Nephron progenitor cell (in vitro differentiated cells): ENCODE results near the gene ELMO3.

Experiments used
- DNase-seq: peaks from one replicate; pipeline ENCODE4 v3.0.0; 2021
- H3K27ac Mint-ChIP-seq: 2 replicates; pipeline ENCODE4 v1.8.0; 2021; ENCODE audit warnings: mild to moderate bottlenecking, moderate library complexity, mixed read lengths
- H3K27me3 Mint-ChIP-seq: 2 replicates; pipeline ENCODE4 v1.8.0; 2021; ENCODE audit warnings: mild to moderate bottlenecking, low read depth, mixed read lengths; ENCODE audit not compliant: poor library complexity
- H3K36me3 Mint-ChIP-seq: 2 replicates; pipeline ENCODE4 v1.8.0; 2021; ENCODE audit warnings: low read depth, mixed read lengths
- H3K4me1 Mint-ChIP-seq: 2 replicates; pipeline ENCODE4 v1.8.0; 2021; ENCODE audit warnings: mixed read lengths
- H3K4me3 Mint-ChIP-seq: 2 replicates; pipeline ENCODE4 v1.8.0; 2021; ENCODE audit warnings: mild to moderate bottlenecking, moderate library complexity, mixed read lengths
- H3K9me3 Mint-ChIP-seq: 2 replicates; pipeline ENCODE4 v1.8.0; 2021; ENCODE audit warnings: mild to moderate bottlenecking, moderate library complexity, mixed read lengths
- TF ChIP-seq, protein P1 (sequence below): fragments of 200-600 bp; sonication (generic); IDR thresholded peaks from 2 replicates; pipeline ENCODE4 v1.5.0; 2021; ENCODE audit warnings: antibody characterized with exemption

The ELMO3 gene

DNA sequence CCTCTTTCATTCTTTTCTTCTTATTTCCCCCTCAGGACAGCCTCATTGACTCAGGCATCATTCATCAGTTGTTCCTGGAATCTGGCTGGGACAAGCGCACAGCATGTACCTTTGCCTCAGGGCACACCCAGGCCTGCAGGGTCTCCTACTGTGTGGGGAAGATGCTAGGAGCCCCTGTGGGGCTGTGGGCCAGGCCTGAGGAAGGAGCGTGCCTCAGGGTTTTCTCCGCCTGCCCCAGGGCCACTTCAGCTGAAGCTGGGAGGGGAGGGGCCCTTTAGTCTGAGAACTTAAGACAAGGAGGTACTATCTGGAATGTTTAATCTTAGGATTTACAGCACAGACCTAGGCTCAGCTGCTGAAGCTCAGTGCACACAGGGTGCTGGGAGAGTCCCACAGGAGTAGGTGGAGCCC, 7.9 kb downstream of the ELMO3 start:
- peaks cover 4% of the 10 kb centered on the region for H3K27me3 Mint-ChIP-seq
- TF ChIP-seq, protein P1, sequence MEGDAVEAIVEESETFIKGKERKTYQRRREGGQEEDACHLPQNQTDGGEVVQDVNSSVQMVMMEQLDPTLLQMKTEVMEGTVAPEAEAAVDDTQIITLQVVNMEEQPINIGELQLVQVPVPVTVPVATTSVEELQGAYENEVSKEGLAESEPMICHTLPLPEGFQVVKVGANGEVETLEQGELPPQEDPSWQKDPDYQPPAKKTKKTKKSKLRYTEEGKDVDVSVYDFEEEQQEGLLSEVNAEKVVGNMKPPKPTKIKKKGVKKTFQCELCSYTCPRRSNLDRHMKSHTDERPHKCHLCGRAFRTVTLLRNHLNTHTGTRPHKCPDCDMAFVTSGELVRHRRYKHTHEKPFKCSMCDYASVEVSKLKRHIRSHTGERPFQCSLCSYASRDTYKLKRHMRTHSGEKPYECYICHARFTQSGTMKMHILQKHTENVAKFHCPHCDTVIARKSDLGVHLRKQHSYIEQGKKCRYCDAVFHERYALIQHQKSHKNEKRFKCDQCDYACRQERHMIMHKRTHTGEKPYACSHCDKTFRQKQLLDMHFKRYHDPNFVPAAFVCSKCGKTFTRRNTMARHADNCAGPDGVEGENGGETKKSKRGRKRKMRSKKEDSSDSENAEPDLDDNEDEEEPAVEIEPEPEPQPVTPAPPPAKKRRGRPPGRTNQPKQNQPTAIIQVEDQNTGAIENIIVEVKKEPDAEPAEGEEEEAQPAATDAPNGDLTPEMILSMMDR: no peak
- H3K9me3 Mint-ChIP-seq: no peaks in the 10 kb centered on the region
- peak overlapping the region; percentile 68 for H3K27ac Mint-ChIP-seq
- no peaks in the 10 kb centered on the region for H3K4me1 Mint-ChIP-seq
- DNase-seq: no peak
- no peak overlapping the region for H3K4me3 Mint-ChIP-seq
- H3K36me3 Mint-ChIP-seq: no peaks in the 10 kb centered on the region

DNA sequence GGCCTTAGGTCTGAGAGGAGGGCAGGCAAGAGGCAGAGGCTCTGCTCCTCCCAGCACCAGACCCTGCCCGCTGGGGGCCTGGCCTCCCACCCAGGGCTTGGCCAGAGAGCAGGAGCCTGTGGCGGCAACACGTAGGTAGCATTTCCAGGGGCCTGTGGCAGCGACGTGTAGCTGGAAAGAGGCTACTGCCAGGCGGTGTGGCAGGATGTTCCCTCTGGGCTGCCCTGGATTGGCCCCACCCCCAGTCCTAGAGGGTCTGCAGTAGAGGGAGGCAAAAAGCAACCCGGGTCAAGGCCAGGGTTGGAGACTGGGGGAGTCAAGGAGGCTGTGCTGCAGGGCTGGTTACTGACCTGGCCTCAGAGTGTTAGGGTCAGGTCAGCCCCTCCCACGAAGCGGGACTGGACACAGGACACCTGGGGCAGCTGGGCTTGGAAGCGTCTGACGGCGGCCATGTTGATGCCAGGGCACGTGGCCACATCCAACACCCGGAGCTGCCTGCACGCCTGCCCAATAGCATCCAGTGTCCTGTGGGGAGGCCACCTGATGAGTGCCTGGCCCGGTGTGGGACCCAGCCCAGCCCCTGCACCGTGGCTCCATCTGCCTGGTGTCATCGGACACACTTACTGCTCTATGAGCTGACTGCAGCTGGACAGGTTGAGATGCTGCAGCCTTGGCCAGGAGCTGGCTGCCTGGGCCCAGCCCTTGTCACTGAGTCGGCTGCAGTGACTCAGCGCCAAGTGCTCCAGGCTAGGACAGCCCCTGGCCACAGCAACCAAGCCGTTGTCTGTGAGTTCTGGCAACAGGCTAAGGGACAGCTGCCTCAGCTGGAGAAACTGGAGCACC, 8.5 kb downstream of the ELMO3 start:
- H3K4me1 Mint-ChIP-seq: no peaks in the 10 kb centered on the region
- no peak overlapping the region for H3K4me3 Mint-ChIP-seq
- H3K9me3 Mint-ChIP-seq: no peaks in the 10 kb centered on the region
- H3K36me3 Mint-ChIP-seq: no peaks in the 10 kb centered on the region
- H3K27me3 Mint-ChIP-seq: peaks cover 6% of the 10 kb centered on the region
- TF ChIP-seq, protein P1: no peak
- no peak overlapping the region for H3K27ac Mint-ChIP-seq
- DNase-seq: no peak

DNA sequence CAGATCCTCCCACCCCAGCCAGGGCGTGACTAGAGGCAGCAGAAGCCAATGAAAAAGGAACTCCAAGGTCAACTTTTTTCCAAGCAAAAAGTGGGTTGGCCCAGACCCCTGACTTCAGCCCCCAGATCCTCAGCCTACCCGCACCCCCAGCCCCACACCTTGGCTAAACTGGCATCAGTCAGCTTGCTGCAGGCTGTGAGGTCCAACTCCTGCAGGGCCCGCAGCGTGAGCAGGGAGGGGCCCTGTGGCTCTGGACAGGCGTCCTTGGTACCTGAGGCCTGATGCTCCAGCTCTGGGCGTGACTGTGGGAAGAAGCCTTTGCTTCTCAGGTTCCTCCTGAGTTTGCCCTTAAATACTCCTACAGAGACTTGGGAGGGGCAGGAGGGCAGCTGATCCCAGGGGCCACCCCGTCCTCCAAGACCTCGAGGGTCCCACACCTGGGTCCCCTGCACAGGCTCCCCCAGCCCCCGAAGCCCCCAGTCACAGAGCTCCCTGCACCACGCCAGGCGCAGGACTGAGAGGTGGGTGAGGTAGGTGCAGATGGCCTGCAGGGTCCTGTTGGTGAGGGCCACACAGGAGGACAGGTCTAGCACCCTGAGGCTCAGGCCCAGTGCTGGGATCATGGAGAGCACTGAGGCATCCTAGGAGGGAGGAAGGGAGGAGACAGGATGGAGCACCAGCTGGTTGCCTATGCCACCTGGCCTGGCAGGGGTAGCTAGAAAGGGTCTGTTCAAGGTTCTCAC, 9.4 kb downstream of the ELMO3 start:
- no peaks in the 10 kb centered on the region for H3K36me3 Mint-ChIP-seq
- TF ChIP-seq, protein P1: no peak
- no peak for DNase-seq
- no peak overlapping the region for H3K4me3 Mint-ChIP-seq
- peaks cover 7% of the 10 kb centered on the region for H3K27me3 Mint-ChIP-seq
- H3K9me3 Mint-ChIP-seq: no peaks in the 10 kb centered on the region
- H3K27ac Mint-ChIP-seq: no peak overlapping the region
- H3K4me1 Mint-ChIP-seq: no peaks in the 10 kb centered on the region

DNA sequence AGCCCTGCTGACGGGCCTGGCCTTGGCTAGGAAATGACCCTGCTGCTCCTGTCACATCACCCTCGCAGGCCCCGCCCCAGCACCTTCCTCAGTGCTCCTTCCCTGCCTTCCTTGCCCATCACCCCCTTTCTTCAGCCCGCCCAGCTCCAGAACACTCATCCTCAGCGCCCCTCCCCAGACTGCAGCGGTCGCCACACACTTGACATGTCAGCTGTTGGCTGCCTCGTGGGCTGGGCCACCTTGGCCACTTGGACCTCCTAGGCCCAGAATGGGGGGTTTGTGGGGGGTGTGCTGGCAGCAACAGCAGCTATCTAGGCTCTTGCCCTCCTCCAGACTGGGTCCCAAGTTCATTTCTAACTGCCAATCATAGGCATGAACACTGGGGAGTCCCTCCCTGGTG, 10.6 kb downstream of the ELMO3 start:
- TF ChIP-seq, protein P1: no peak

DNA sequence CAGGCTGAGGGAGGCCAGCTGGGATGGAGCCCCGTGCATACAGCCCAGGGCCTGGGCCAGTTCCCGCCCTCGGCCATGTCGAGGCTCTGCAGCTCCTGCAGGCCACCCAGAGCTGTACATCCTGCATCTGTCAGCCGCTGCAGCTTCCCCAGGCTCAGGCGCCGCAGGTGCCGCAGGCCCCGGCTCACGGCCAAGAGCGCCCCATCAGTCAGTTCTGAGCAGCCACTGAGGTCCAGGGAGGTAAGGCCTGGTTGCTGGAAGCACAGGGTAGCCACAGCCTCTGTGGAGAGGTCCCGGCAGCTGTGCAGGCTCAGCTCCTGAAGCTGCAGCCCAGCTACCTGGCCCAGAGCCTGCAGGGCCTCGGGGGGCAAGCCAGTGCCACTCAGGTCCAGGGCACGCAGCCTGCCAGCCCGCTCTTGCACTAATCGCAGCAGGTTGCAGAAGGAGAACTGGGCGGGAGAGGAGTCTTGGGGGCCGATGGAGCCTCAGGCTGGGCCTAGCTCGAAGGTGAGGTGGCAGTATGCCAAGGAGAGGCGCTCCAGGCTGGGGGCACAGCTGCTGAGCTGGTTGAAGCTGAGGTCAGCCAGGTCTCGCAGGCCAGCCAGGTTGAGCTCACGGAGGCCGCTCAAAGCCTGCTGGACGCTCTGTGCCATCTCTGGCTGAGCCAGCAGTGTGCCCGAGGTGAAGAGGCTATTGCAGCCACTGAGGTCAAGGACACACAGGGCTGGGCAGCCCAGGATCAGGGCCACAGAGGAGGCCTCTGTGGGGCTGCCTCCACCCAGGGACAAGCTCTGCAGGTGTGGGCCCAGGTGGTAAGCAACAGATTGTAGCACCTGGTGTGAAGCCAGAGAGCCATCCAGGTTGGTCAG, 11.4 kb downstream of the ELMO3 start:
- TF ChIP-seq, protein P1: no peak
- Mint-ChIP-seq H3K9me3 (no peaks in the 10 kb centered on the region), H3K4me1 (no peaks in the 10 kb centered on the region), H3K27me3 (peaks cover 10% of the 10 kb centered on the region), H3K36me3 (no peaks in the 10 kb centered on the region), H3K27ac (no peak overlapping the region), H3K4me3 (no peak overlapping the region)
- DNase-seq: no peak

More for the DNA sequence above, 10.6 kb downstream of the ELMO3 start:
- Mint-ChIP-seq H3K9me3 (no peaks in the 10 kb centered on the region), H3K36me3 (no peaks in the 10 kb centered on the region), H3K4me3 (no peak overlapping the region), H3K4me1 (no peaks in the 10 kb centered on the region), H3K27ac (no peak overlapping the region), H3K27me3 (peaks cover 10% of the 10 kb centered on the region)
- DNase-seq: no peak
